ENCODE data around the gene OS9. TPM values are rescaled to one million over a fixed set of nuclear protein-coding genes. Genes with fewer than 3 reads are reported as not detected.
A peak's percentile ranks its signal among the peaks of the same experiment; 100 is the strongest.

The OS9 gene
- total and polyA plus RNA-seq, 2 of the 4 experiments (the other 2 are of a cell fraction) = 159 to 272 TPM

DNA sequence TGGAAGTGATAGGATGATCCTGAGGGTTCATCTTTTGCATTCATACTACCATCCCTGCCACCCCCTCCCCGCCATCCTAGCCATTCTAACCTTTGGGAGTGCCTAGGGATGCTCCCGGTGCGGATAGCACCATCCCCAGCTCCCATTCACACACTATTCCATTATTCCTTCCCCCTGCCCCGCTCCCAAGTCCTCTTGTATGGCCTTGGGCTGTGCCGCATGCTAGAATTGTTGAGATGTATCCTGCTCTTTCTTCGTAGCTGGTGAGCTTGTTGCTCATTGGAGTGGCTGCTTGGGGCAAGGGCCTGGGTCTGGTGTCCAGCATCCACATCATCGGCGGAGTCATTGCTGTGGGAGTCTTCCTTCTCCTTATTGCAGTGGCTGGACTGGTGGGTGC, 51.6 kb downstream of the OS9 start:
- Histone ChIP-seq H3K14ac (replicated peaks; ENCODE audit: low read depth, low read length) (peak overlapping the region; percentile 100), H3K9me3 (ENCODE audit: control insufficient read depth, insufficient read depth, low read length) (no peaks in the 10 kb centered on the region), H3K9ac (ENCODE audit: low read depth, low read length) (peak overlapping the region; percentile 90), H2BK20ac (ENCODE audit: low read depth, low read length) (peak overlapping the region; percentile 28; the same call in 1 of the 2 replicates), H2AFZ (replicated peaks; ENCODE audit: low read length, poor library complexity) (peak overlapping the region; percentile 96), H3K23ac (ENCODE audit: low read depth, low read length) (peak overlapping the region; percentile 98), H2AK9ac (replicated peaks; ENCODE audit: low read depth, low read length, poor library complexity) (peak overlapping the region; percentile 99), H3K18ac (ENCODE audit: low read depth, low read length) (peak overlapping the region; percentile 9; the same call in 1 of the 2 replicates), H3K9me1 (ENCODE audit: insufficient read depth, low read length) (peaks cover 10% of the 10 kb centered on the region), H2BK120ac (ENCODE audit: low read depth, low read length) (peak overlapping the region; percentile 57), H2BK15ac (ENCODE audit: low read depth, low read length) (0 out of 3 replicates have a peak overlapping the region, but pooled peaks have one; percentile 9), H2BK5ac (ENCODE audit: low read depth, low read length, poor library complexity, severe bottlenecking) (peak overlapping the region; percentile 45), H3K4ac (ENCODE audit: low read depth, low read length) (peak overlapping the region; percentile 100), H3K36me3 (ENCODE audit: control insufficient read depth, insufficient read depth, low read length) (peaks cover 18% of the 10 kb centered on the region), H2AK5ac (ENCODE audit: low read depth, low read length) (peak overlapping the region; percentile 98), H3K27ac (ENCODE audit: insufficient read depth, low read length) (peak overlapping the region; percentile 93), H3K4me3 (ENCODE audit: insufficient read depth, low read depth, low read length) (peak overlapping the region; percentile 69), H3K56ac (ENCODE audit: extremely low read depth, insufficient read depth, low read length) (peak overlapping the region; percentile 97), H4K5ac (ENCODE audit: low read depth, low read length) (peak overlapping the region; percentile 80), H3K27me3 (ENCODE audit: control insufficient read depth, insufficient read depth, low read length) (peaks cover 17% of the 10 kb centered on the region), H3K4me2 (ENCODE audit: low read depth, low read length) (peak overlapping the region; percentile 94), H4K8ac (ENCODE audit: low read depth in 2 of 2, low read length in 2 of 2) (peak overlapping the region; percentile 74 to 100), H3K4me1 (ENCODE audit: control insufficient read depth, insufficient read depth, low read length) (peaks cover 3% of the 10 kb centered on the region), H4K20me1 (ENCODE audit: insufficient read depth, low read length) (0 out of 2 replicates have a peak, but pooled peaks cover 3% of the 10 kb centered on the region), H4K91ac (ENCODE audit: insufficient read depth, low read depth, low read length) (peak overlapping the region; percentile 96), H3K79me1 (ENCODE audit: low read depth in 1 of 2, low read length in 2 of 2) (peaks cover 17 to 41% of the 10 kb centered on the region in 2 experiments; a peak in 3 of 4 replicates)
- dilution Hi-C loops (cut with HindIII; ENCODE audit: low sequenced_read_pairs, unreplicated experiment) = no loop called here
- WGBS, 2 experiments (ENCODE audit: extremely low coverage in 2 of 2, insufficient read length in 1 of 2) = no CpG with 5 or more reads among the region's 8 CpGs
- DNase-seq (peak; percentile 7), ATAC-seq (ENCODE audit: low read depth) (no peak)
- intact Hi-C loops (cut with micrococcal nuclease) = no loop called here
- POLR2A ChIA-PET (ENCODE audit: unreplicated experiment) = no interaction called here
- BruUV-seq (replicated peaks) = no TSS peak
- in situ Hi-C loops (cut with MboI; ENCODE audit: low sequenced_read_pairs) = no loop called here
- TF ChIP-seq MXI1 (IDR thresholded peaks at IDR 0.05; ENCODE audit: borderline replicate concordance, low read depth, low read length) = no peak
- no peak for TF ChIP-seq RAD21 (IDR thresholded peaks at IDR 0.05; ENCODE audit: low read length)
- no peak for TF ChIP-seq MAZ (IDR thresholded peaks at IDR 0.05; ENCODE audit: borderline replicate concordance, low read depth, low read length)
- no peak for TF ChIP-seq RCOR1 (IDR thresholded peaks at IDR 0.05; ENCODE audit: insufficient replicate concordance, low read length)
- TF ChIP-seq, protein P1, sequence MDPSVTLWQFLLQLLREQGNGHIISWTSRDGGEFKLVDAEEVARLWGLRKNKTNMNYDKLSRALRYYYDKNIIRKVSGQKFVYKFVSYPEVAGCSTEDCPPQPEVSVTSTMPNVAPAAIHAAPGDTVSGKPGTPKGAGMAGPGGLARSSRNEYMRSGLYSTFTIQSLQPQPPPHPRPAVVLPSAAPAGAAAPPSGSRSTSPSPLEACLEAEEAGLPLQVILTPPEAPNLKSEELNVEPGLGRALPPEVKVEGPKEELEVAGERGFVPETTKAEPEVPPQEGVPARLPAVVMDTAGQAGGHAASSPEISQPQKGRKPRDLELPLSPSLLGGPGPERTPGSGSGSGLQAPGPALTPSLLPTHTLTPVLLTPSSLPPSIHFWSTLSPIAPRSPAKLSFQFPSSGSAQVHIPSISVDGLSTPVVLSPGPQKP (IDR thresholded peaks at IDR 0.05; ENCODE audit: borderline replicate concordance, low read depth, low read length) = no peak
- CTCF ChIA-PET = interaction anchor here (1.9 kb wide), 1 partner anchor 9 kb away, joined by 6 read pairs; no protein-coding TSS in a partner anchor

Measured in IMR-90 (cell line).